RWPE2 (cell line): ENCODE results near the gene SVEP1.
A peak's percentile ranks its signal among the peaks of the same experiment; 100 is the strongest.

ENCODE experiments used
- ATAC-seq: fragments of 200-7000 bp; cut with Tn5 transposase; 3 replicates; pipeline ENCODE4 v1.9.1; 2021; ENCODE audit warnings: low read depth
- DNase-seq: peaks from one replicate; pipeline ENCODE4 v3.0.0-alpha.2; 2020; ENCODE audit warnings: low spot score
- H3K27ac ChIP-seq: fragments of 450-650 bp; 2 replicates; pipeline ENCODE4 v1.5.1; 2017; ENCODE audit warnings: mild to moderate bottlenecking; ENCODE audit not compliant: poor library complexity, severe bottlenecking
- H3K27me3 ChIP-seq: fragments of 250-450 bp; sonication (Bioruptor Pico); 2 replicates; pipeline ENCODE4 v1.5.1; 2021; ENCODE audit warnings: mild to moderate bottlenecking, moderate library complexity; ENCODE audit not compliant: insufficient read depth, poor library complexity, severe bottlenecking
- H3K36me3 ChIP-seq: fragments of 250-450 bp; sonication (Bioruptor Pico); 2 replicates; pipeline ENCODE4 v1.5.1; 2020; ENCODE audit warnings: low read depth, mild to moderate bottlenecking, moderate library complexity
- H3K4me1 ChIP-seq: fragments of 250-450 bp; sonication (Bioruptor Pico); 2 replicates; pipeline ENCODE4 v1.5.1; 2021; ENCODE audit warnings: mild to moderate bottlenecking, moderate library complexity; ENCODE audit not compliant: insufficient read depth, poor library complexity, severe bottlenecking
- H3K4me3 ChIP-seq: fragments of 250-450 bp; sonication (Bioruptor Pico); 2 replicates; pipeline ENCODE4 v1.5.1; 2021; ENCODE audit warnings: mild to moderate bottlenecking, moderate library complexity; ENCODE audit not compliant: severe bottlenecking
- H3K9me3 ChIP-seq: fragments of 250-450 bp; sonication (Bioruptor Pico); 2 replicates; pipeline ENCODE4 v1.5.1; 2021; ENCODE audit warnings: mild to moderate bottlenecking, moderate library complexity; ENCODE audit not compliant: severe bottlenecking
- TF ChIP-seq, protein P1 (sequence below): fragments of 450-650 bp; IDR thresholded peaks from one replicate; pipeline ENCODE4 v1.5.1; 2017; ENCODE audit warnings: mild to moderate bottlenecking, moderate library complexity; ENCODE audit not compliant: poor library complexity, severe bottlenecking

SVEP1 gene

DNA sequence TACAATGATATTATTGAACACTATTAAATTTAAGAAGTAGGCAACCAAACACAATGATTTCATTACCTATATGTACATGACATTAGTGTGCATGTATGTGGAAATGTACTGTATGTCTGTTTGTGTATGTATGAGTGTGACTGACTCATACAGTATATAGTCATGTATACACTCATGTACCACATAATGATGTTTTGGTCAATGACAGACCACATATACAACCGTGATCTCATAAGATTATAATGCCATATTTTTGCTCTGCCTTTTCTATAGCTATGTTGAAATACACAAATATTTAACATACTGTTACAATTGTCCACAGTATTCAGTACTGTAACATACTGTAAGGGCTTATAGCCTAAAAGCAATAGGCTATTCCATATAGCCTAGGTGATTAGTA, 19.7 kb downstream of the SVEP1 start:
- ATAC-seq = peak; percentile 75
- Histone ChIP-seq H3K4me1 (peaks cover 14% of the 10 kb centered on the region), H3K36me3 (no peaks in the 10 kb centered on the region), H3K27ac (peak overlapping the region; percentile 35), H3K4me3 (no peak overlapping the region), H3K27me3 (no peaks in the 10 kb centered on the region), H3K9me3 (no peaks in the 10 kb centered on the region)
- TF ChIP-seq, protein P1, sequence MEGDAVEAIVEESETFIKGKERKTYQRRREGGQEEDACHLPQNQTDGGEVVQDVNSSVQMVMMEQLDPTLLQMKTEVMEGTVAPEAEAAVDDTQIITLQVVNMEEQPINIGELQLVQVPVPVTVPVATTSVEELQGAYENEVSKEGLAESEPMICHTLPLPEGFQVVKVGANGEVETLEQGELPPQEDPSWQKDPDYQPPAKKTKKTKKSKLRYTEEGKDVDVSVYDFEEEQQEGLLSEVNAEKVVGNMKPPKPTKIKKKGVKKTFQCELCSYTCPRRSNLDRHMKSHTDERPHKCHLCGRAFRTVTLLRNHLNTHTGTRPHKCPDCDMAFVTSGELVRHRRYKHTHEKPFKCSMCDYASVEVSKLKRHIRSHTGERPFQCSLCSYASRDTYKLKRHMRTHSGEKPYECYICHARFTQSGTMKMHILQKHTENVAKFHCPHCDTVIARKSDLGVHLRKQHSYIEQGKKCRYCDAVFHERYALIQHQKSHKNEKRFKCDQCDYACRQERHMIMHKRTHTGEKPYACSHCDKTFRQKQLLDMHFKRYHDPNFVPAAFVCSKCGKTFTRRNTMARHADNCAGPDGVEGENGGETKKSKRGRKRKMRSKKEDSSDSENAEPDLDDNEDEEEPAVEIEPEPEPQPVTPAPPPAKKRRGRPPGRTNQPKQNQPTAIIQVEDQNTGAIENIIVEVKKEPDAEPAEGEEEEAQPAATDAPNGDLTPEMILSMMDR = no peak
- no peak for DNase-seq

DNA sequence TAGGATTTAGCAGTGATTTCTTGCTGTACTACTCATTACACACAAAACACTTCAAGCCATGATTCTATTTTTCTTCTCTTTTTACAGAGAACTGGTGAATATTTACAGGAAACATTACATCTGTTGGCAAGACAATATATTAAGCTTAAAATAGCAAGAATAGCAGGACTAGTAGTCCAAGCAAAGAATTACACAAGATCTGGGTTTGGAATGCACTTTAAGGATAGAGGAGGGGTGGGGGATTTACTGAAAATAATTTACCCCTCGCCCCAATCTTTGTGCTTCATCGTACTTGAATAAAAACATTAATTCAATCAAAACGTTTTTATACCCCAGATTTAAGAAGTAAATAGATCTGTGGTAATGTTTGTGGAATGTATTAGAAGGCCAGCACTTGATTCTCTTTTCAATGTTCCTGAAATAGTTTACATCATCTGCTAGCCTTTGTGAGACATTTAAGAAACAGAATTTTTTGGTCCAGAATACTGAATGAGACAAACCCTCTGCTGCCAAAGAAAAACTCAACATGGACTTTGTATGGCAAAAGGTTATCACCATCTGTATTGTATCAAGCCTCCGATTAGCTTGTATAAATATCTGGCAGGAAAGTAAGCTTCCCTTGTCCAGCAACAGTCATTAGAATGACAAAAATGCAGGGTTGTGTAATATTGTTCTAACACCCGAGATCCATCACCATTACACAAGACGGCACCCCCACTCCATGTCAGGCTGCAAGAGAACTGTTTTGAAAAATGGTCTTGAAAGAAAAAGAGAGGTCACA, 23.8 kb downstream of the SVEP1 start:
- TF ChIP-seq, protein P1 = no peak
- Histone ChIP-seq H3K27ac (peak overlapping the region; percentile 68), H3K4me3 (no peak overlapping the region), H3K36me3 (no peaks in the 10 kb centered on the region), H3K9me3 (no peaks in the 10 kb centered on the region), H3K4me1 (peaks cover 14% of the 10 kb centered on the region), H3K27me3 (no peaks in the 10 kb centered on the region)
- no peak for DNase-seq
- peak; percentile 84 for ATAC-seq

DNA sequence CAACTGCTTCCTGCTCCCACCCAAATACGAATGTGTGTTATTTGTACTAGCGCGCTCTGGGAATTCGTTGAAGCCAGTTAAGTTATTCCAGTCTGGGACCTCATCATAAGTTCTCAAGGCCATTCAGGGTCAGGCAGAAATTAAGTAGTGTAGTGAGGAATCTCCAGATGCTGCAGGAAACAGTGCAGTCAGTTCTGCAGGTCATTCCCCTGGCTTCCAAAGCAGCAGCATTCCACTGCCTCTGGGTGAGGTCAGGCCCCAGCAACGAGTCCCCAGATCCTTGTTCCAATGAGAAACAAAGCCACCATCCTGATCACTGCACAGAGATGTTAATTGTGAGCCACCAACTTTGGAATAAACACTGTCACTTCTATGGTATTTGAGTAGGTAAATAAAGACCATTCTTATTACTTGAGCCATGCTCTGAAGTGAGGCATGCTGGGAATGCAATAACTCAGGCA, 33.1 kb downstream of the SVEP1 start:
- no peak for ATAC-seq
- Histone ChIP-seq H3K9me3 (no peaks in the 10 kb centered on the region), H3K27ac (no peak overlapping the region), H3K4me1 (peaks cover 2% of the 10 kb centered on the region), H3K27me3 (no peaks in the 10 kb centered on the region), H3K36me3 (no peaks in the 10 kb centered on the region), H3K4me3 (no peak overlapping the region)
- TF ChIP-seq, protein P1 = no peak
- DNase-seq = no peak

DNA sequence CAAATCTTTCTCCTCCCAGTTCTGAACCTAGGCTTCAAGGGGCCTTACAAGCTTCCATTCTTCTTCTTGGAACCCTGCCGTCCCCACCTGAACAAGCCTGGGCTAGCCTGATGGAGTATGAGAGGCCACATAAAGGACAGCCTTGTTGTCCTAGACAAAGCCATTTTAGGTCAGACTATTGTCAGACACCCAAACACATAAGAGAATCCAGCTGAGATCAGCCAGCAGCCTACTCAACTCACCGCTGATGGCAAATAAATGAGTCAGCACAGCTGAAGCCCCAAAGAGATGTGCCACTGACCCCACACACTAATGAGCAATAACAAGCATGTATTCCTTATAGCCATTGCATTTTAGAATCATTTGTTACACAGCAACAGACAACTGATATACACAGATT, 33.8 kb downstream of the SVEP1 start:
- DNase-seq = no peak

More for the DNA sequence above, 33.8 kb downstream of the SVEP1 start:
- H3K27ac ChIP-seq = no peak overlapping the region
- TF ChIP-seq, protein P1 = no peak
- H3K4me1 ChIP-seq = peaks cover 2% of the 10 kb centered on the region
- no peaks in the 10 kb centered on the region for H3K36me3 ChIP-seq
- no peak for ATAC-seq
- no peaks in the 10 kb centered on the region for H3K9me3 ChIP-seq
- H3K4me3 ChIP-seq = no peak overlapping the region
- no peaks in the 10 kb centered on the region for H3K27me3 ChIP-seq
